ENCODE measurements around the gene CNTF. TPM values are rescaled to one million over a fixed set of nuclear protein-coding genes. Genes with fewer than 3 reads are reported as not detected.
A peak's percentile ranks its signal among the peaks of the same experiment; 100 is the strongest.

CNTF gene
- total and polyA plus RNA-seq, 10 of the 15 experiments (the other 5 are each of a cell fraction or from before 2014, with no cell fraction given) = 0.16 to 2.3 (median 0.73) TPM

DNA sequence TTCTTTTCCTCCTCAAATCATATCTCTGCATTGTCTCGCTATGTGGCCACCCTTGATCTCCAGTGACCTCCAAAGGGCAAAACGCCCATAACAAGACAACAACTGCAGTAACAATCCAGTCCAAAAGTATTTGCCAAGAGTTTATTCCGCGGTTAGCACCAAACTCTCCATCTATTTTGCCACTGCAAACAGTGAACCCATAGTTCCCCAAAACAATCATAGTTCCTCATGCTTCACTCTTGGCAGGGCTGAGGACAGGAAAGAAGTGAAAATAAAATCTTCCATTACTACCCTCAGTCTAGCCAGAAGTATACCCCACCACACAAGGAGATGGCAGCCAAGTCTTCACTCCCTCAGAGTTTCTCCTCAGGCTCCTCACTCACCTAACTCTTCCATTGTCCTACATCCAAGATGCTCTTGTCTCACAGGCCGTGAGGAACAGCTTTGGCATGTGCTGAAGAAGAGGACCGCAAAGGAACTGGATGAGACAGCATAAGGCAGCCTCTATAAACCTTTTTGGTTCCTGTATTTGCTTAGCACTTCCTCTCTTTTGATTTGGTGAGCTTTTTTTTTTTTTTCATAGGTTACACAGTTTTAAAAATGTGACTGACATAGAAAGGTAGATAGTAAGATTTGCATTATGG, 47.0 kb upstream of the CNTF start, which contains the start of gene LPXN (continued):
- TF ChIP-seq, protein P1, sequence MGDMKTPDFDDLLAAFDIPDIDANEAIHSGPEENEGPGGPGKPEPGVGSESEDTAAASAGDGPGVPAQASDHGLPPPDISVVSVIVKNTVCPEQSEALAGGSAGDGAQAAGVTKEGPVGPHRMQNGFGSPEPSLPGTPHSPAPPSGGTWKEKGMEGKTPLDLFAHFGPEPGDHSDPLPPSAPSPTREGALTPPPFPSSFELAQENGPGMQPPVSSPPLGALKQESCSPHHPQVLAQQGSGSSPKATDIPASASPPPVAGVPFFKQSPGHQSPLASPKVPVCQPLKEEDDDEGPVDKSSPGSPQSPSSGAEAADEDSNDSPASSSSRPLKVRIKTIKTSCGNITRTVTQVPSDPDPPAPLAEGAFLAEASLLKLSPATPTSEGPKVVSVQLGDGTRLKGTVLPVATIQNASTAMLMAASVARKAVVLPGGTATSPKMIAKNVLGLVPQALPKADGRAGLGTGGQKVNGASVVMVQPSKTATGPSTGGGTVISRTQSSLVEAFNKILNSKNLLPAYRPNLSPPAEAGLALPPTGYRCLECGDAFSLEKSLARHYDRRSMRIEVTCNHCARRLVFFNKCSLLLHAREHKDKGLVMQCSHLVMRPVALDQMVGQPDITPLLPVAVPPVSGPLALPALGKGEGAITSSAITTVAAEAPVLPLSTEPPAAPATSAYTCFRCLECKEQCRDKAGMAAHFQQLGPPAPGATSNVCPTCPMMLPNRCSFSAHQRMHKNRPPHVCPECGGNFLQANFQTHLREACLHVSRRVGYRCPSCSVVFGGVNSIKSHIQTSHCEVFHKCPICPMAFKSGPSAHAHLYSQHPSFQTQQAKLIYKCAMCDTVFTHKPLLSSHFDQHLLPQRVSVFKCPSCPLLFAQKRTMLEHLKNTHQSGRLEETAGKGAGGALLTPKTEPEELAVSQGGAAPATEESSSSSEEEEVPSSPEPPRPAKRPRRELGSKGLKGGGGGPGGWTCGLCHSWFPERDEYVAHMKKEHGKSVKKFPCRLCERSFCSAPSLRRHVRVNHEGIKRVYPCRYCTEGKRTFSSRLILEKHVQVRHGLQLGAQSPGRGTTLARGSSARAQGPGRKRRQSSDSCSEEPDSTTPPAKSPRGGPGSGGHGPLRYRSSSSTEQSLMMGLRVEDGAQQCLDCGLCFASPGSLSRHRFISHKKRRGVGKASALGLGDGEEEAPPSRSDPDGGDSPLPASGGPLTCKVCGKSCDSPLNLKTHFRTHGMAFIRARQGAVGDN (IDR thresholded peaks at IDR 0.05) = peak; percentile 83
- TF ChIP-seq EGR1 (IDR thresholded peaks at IDR 0.05; ENCODE audit: borderline replicate concordance in 1 of 2, low read depth in 2 of 2, low read length in 2 of 2) (no peak), KDM1A (IDR thresholded peaks at IDR 0.05; ENCODE audit: borderline replicate concordance) (no peak), RFX5 (IDR thresholded peaks at IDR 0.05; ENCODE audit: low read depth, low read length) (no peak), ZNF207 (IDR thresholded peaks at IDR 0.05; ENCODE audit: borderline replicate concordance) (0 out of 2 replicates have a peak, but pooled peaks have one; percentile 76), CBFB (IDR thresholded peaks at IDR 0.05; ENCODE audit: low read depth) (peak; percentile 92), PML (IDR thresholded peaks at IDR 0.05; ENCODE audit: low read length) (peak; percentile 97), ZSCAN29 (IDR thresholded peaks at IDR 0.05) (no peak)
- TF ChIP-seq, protein P2, sequence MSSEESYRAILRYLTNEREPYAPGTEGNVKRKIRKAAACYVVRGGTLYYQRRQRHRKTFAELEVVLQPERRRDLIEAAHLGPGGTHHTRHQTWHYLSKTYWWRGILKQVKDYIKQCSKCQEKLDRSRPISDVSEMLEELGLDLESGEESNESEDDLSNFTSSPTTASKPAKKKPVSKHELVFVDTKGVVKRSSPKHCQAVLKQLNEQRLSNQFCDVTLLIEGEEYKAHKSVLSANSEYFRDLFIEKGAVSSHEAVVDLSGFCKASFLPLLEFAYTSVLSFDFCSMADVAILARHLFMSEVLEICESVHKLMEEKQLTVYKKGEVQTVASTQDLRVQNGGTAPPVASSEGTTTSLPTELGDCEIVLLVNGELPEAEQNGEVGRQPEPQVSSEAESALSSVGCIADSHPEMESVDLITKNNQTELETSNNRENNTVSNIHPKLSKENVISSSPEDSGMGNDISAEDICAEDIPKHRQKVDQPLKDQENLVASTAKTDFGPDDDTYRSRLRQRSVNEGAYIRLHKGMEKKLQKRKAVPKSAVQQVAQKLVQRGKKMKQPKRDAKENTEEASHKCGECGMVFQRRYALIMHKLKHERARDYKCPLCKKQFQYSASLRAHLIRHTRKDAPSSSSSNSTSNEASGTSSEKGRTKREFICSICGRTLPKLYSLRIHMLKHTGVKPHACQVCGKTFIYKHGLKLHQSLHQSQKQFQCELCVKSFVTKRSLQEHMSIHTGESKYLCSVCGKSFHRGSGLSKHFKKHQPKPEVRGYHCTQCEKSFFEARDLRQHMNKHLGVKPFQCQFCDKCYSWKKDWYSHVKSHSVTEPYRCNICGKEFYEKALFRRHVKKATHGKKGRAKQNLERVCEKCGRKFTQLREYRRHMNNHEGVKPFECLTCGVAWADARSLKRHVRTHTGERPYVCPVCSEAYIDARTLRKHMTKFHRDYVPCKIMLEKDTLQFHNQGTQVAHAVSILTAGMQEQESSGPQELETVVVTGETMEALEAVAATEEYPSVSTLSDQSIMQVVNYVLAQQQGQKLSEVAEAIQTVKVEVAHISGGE (CRISPR knock-in tag; IDR thresholded peaks at IDR 0.05) = no peak
- TF ChIP-seq, protein P3, sequence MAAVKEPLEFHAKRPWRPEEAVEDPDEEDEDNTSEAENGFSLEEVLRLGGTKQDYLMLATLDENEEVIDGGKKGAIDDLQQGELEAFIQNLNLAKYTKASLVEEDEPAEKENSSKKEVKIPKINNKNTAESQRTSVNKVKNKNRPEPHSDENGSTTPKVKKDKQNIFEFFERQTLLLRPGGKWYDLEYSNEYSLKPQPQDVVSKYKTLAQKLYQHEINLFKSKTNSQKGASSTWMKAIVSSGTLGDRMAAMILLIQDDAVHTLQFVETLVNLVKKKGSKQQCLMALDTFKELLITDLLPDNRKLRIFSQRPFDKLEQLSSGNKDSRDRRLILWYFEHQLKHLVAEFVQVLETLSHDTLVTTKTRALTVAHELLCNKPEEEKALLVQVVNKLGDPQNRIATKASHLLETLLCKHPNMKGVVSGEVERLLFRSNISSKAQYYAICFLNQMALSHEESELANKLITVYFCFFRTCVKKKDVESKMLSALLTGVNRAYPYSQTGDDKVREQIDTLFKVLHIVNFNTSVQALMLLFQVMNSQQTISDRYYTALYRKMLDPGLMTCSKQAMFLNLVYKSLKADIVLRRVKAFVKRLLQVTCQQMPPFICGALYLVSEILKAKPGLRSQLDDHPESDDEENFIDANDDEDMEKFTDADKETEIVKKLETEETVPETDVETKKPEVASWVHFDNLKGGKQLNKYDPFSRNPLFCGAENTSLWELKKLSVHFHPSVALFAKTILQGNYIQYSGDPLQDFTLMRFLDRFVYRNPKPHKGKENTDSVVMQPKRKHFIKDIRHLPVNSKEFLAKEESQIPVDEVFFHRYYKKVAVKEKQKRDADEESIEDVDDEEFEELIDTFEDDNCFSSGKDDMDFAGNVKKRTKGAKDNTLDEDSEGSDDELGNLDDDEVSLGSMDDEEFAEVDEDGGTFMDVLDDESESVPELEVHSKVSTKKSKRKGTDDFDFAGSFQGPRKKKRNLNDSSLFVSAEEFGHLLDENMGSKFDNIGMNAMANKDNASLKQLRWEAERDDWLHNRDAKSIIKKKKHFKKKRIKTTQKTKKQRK (IDR thresholded peaks at IDR 0.05; ENCODE audit: low read depth, low read length) = no peak
- TF ChIP-seq, protein P4, sequence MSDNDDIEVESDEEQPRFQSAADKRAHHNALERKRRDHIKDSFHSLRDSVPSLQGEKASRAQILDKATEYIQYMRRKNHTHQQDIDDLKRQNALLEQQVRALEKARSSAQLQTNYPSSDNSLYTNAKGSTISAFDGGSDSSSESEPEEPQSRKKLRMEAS (IDR thresholded peaks at IDR 0.05; ENCODE audit: low read depth, low read length) = peak; percentile 54; the same call in 1 of the 2 replicates
- TF ChIP-seq, protein P5, sequence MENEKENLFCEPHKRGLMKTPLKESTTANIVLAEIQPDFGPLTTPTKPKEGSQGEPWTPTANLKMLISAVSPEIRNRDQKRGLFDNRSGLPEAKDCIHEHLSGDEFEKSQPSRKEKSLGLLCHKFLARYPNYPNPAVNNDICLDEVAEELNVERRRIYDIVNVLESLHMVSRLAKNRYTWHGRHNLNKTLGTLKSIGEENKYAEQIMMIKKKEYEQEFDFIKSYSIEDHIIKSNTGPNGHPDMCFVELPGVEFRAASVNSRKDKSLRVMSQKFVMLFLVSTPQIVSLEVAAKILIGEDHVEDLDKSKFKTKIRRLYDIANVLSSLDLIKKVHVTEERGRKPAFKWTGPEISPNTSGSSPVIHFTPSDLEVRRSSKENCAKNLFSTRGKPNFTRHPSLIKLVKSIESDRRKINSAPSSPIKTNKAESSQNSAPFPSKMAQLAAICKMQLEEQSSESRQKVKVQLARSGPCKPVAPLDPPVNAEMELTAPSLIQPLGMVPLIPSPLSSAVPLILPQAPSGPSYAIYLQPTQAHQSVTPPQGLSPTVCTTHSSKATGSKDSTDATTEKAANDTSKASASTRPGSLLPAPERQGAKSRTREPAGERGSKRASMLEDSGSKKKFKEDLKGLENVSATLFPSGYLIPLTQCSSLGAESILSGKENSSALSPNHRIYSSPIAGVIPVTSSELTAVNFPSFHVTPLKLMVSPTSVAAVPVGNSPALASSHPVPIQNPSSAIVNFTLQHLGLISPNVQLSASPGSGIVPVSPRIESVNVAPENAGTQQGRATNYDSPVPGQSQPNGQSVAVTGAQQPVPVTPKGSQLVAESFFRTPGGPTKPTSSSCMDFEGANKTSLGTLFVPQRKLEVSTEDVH (IDR thresholded peaks at IDR 0.05; ENCODE audit: low read depth, partially characterized antibody) = no peak

Measured in GM12878 (cell line).